B cell (primary cell): ENCODE data around the gene SGSH. TPM values are rescaled to one million over a fixed set of nuclear protein-coding genes. Genes with fewer than 3 reads are reported as not detected.

ENCODE experiments used
- ATAC-seq: fragments of 200-7000 bp; cut with Tn5 transposase; one replicate; pipeline ENCODE4 v1.10.0; 2021; ENCODE audit warnings: low read depth, mild to moderate bottlenecking, moderate number of reproducible peaks, moderate library complexity
- CTCF ChIA-PET: fragments of 350-600 bp; sonication (Branson Sonifier 250); formaldehyde crosslinking; loops from one replicate; lab custom pipeline; 2021; ENCODE audit warnings: antibody characterized with exemption, inconsistent platforms; lab: Charles Lee
- POLR2A ChIA-PET: fragments of 350-600 bp; sonication (Branson Sonifier 250); formaldehyde crosslinking; loops from one replicate; lab custom pipeline; 2021; ENCODE audit warnings: antibody characterized with exemption; lab: Charles Lee
- DNase-seq: peaks from one replicate; pipeline ENCODE4 v3.0.0; 2013
- H2AFZ ChIP-seq: 2 replicates; pipeline ENCODE4 v1.6.1; 2012; ENCODE audit warnings: mild to moderate bottlenecking, low read depth, low read length; ENCODE audit not compliant: insufficient read depth, poor library complexity, severe bottlenecking
- H3K27ac ChIP-seq, 2 donors: 1 replicate in 1 of 2; 2 replicates in 1 of 2; pipeline ENCODE4 v1.5.1; 2012 to 2013; ENCODE audit warnings: low read length in 2 of 2, mild to moderate bottlenecking in 2 of 2, moderate library complexity in 1 of 2
- H3K27me3 ChIP-seq, 4 experiments: fragments of 200-600 bp in 1 of 4; sonication (generic) in 1 of 4; replicated peaks in 1 of 4; 1 replicate in 2 of 4; 2 replicates in 2 of 4; pipeline versions ENCODE4 v1.6.1 to v1.7.0; 2013 to 2016; ENCODE audit warnings: low read length in 3 of 4, mild to moderate bottlenecking in 2 of 4, mixed read lengths in 1 of 4, moderate library complexity in 1 of 4; ENCODE audit not compliant: insufficient read depth in 4 of 4, control insufficient read depth in 3 of 4; ENCODE audit errors: control extremely low read depth in 1 of 4
- H3K36me3 ChIP-seq, 2 experiments: replicated peaks in 1 of 2; 1 replicate in 1 of 2; 2 replicates in 1 of 2; pipeline versions ENCODE4 v1.6.1 to v1.7.1; 2013; ENCODE audit warnings: low read length in 1 of 2; ENCODE audit not compliant: insufficient read depth in 2 of 2, control insufficient read depth in 1 of 2; ENCODE audit errors: control extremely low read depth in 1 of 2, extremely low read depth in 1 of 2
- H3K4me1 ChIP-seq, 2 donors: fragments of 200-600 bp in 1 of 2; sonication (generic) in 1 of 2; 1 replicate in 1 of 2; 2 replicates in 1 of 2; pipeline versions ENCODE4 v1.5.1 to v1.6.1; 2013 to 2017; ENCODE audit warnings: low read length in 2 of 2; ENCODE audit not compliant: control insufficient read depth in 2 of 2, insufficient read depth in 2 of 2
- H3K4me2 ChIP-seq: replicated peaks from 2 replicates; pipeline ENCODE3; 2012; ENCODE audit warnings: mild to moderate bottlenecking, low read depth, low read length; ENCODE audit not compliant: poor library complexity, severe bottlenecking
- H3K4me3 ChIP-seq, 5 experiments: fragments of 200-600 bp in 1 of 5; sonication (generic) in 1 of 5; 1 replicate in 3 of 5; 2 replicates in 2 of 5; pipeline versions ENCODE4 v1.5.1 to v1.7.0; 2011 to 2016; ENCODE audit warnings: low read length in 4 of 5, mild to moderate bottlenecking in 4 of 5, low read depth in 2 of 5, control low read depth in 1 of 5, moderate library complexity in 1 of 5; ENCODE audit not compliant: insufficient read depth in 1 of 5; ENCODE audit errors: control extremely low read depth in 1 of 5, extremely low read depth in 1 of 5
- H3K79me2 ChIP-seq: fragments of 200-600 bp; sonication (generic); one replicate; pipeline ENCODE4 v1.6.0; 2016; ENCODE audit warnings: low read length; ENCODE audit not compliant: control insufficient read depth, insufficient read depth
- H3K9ac ChIP-seq: fragments of 200-600 bp; sonication (generic); 2 replicates; pipeline ENCODE4 v1.6.1; 2017; ENCODE audit warnings: mild to moderate bottlenecking, low read length, moderate library complexity
- H3K9me3 ChIP-seq, 3 donors: one replicate each; pipeline versions ENCODE4 v1.6.1 to v1.7.1; 2013; ENCODE audit warnings: low read length in 2 of 3; ENCODE audit not compliant: control insufficient read depth in 2 of 3, insufficient read depth in 1 of 3; ENCODE audit errors: control extremely low read depth in 1 of 3
- H4K20me1 ChIP-seq: 2 replicates; pipeline ENCODE4 v1.6.0; 2012; ENCODE audit warnings: mild to moderate bottlenecking, low read length; ENCODE audit not compliant: insufficient read depth, control insufficient read depth, poor library complexity, severe bottlenecking
- H3K27ac Mint-ChIP-seq: one replicate; pipeline ENCODE4 v1.8.0; 2021; ENCODE audit warnings: mixed read lengths
- H3K27me3 Mint-ChIP-seq: one replicate; pipeline ENCODE4 v1.8.0; 2021; ENCODE audit warnings: mixed read lengths
- H3K4me1 Mint-ChIP-seq: one replicate; pipeline ENCODE4 v1.8.0; 2021; ENCODE audit warnings: mixed read lengths
- H3K4me3 Mint-ChIP-seq: one replicate; pipeline ENCODE4 v1.8.0; 2021; ENCODE audit warnings: mixed read lengths
- H3K9me3 Mint-ChIP-seq: one replicate; pipeline ENCODE4 v1.8.0; 2022; ENCODE audit warnings: mixed read lengths; ENCODE audit not compliant: insufficient read depth
- EZH2 ChIP-seq: IDR thresholded peaks from 2 replicates; pipeline ENCODE4 v1.6.1; 2012; ENCODE audit warnings: borderline replicate concordance, low read depth, mild to moderate bottlenecking, moderate library complexity, low read length; ENCODE audit not compliant: insufficient read depth, poor library complexity, severe bottlenecking
- WGBS: methylation state at CpG from one replicate; pipeline ENCODE4 v1.1.5; 2013; ENCODE audit warnings: missing lambda C conversion rate; ENCODE audit not compliant: insufficient coverage; 5-methylcytosine and 5-hydroxymethylcytosine counted together
- intact Hi-C: fragments of 100-400 bp; cut with micrococcal nuclease; formaldehyde crosslinking; loops from one replicate; pipeline ENCODE4 v1.10.0; 2022
- polyA plus RNA-seq: library from polyadenylated mRNA; depleted of rRNA; stranded (reverse); fragments of >200 nt; gene quantifications from 2 replicates; pipeline ENCODE4 v1.2.3, GENCODE V29; 2012
- total RNA-seq, 2 donors: library from RNA; stranded (reverse); fragments of 120-200 nt in 1 of 2; gene quantifications; 1 replicate in 1 of 2; 2 replicates in 1 of 2; pipeline versions ENCODE4 v1.2.3 to v1.2.4, GENCODE V29; 2013 to 2022
- TF ChIP-seq, protein P1 (sequence below): fragments of 200-600 bp; IDR thresholded peaks from one replicate; pipeline ENCODE4 v1.8.0; 2022; ENCODE audit warnings: antibody characterized with exemption, mild to moderate bottlenecking

The SGSH gene
- total and polyA plus RNA-seq, 2 donors (not counting 1 experiment from before 2014, with no cell fraction given), result 44.5 to 83.7 TPM

DNA sequence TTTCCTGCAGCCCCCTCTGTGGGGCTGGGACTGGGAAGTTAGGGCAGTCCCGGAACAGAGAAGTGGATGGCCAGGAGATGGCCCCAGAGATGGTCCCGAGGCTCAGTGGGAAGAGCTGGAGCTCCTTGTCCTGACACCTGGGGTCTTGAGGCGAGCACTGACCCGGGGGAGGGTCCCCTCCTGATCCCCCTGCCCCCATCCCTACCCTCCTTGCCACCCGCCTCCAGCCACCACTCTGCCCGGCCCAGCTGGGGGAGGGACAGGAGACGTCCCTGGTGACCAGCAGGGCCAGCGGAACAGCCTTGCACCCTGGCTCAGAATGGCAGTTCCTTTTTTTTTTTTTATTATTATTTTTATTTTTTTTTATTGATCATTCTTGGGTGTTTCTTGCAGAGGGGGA is 26.6 kb upstream of the SGSH start:
- ATAC-seq (no peak), DNase-seq (no peak)
- no peak overlapping the region for H3K27ac Mint-ChIP-seq
- intact Hi-C loops, result no loop called here
- H3K27ac ChIP-seq, result no peak overlapping the region
- H3K79me2 ChIP-seq, result no peaks in the 10 kb centered on the region
- POLR2A ChIA-PET, result no interaction called here
- H3K27me3 Mint-ChIP-seq, result no peaks in the 10 kb centered on the region
- no peaks in the 10 kb centered on the region for H3K9me3 Mint-ChIP-seq
- WGBS, result 93% methylated on average over 4 of the region's 8 CpGs
- H3K4me1 ChIP-seq, result no peaks in the 10 kb centered on the region
- no peaks in the 10 kb centered on the region for H4K20me1 ChIP-seq
- no peak overlapping the region for H2AFZ ChIP-seq
- H3K9me3 ChIP-seq, result peaks cover 0 to 3% (median 0%) of the 10 kb centered on the region in 3 donors
- H3K9ac ChIP-seq, result no peak overlapping the region
- H3K36me3 ChIP-seq, result no peaks in the 10 kb centered on the region
- H3K4me3 ChIP-seq, result no peak overlapping the region
- no peak overlapping the region for H3K4me2 ChIP-seq
- H3K4me1 Mint-ChIP-seq, result no peaks in the 10 kb centered on the region
- no peak overlapping the region for H3K4me3 Mint-ChIP-seq
- TF ChIP-seq EZH2, result no peak
- TF ChIP-seq, protein P1, sequence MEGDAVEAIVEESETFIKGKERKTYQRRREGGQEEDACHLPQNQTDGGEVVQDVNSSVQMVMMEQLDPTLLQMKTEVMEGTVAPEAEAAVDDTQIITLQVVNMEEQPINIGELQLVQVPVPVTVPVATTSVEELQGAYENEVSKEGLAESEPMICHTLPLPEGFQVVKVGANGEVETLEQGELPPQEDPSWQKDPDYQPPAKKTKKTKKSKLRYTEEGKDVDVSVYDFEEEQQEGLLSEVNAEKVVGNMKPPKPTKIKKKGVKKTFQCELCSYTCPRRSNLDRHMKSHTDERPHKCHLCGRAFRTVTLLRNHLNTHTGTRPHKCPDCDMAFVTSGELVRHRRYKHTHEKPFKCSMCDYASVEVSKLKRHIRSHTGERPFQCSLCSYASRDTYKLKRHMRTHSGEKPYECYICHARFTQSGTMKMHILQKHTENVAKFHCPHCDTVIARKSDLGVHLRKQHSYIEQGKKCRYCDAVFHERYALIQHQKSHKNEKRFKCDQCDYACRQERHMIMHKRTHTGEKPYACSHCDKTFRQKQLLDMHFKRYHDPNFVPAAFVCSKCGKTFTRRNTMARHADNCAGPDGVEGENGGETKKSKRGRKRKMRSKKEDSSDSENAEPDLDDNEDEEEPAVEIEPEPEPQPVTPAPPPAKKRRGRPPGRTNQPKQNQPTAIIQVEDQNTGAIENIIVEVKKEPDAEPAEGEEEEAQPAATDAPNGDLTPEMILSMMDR, result no peak
- CTCF ChIA-PET, result no interaction called here
- no peaks in the 10 kb centered on the region for H3K27me3 ChIP-seq

DNA sequence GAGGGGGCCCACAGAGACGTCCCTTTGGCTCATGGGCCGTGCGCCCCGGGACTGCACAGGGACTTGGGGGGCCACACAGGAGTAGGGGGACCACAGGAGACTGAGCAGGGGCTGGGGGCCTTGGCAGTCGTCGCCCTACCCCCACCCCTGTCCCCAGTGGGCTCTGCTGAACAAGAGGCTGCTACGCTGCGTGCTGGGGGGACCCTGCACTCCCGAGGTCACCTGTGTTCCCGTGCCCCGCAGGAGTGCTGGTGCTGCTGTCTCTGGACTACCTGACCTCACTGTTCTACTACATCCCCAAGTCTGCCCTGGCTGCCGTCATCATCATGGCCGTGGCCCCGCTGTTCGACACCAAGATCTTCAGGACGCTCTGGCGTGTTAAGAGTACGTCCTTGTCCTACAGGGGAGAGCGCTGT is 26.1 kb upstream of the SGSH start:
- ChIA-PET CTCF (no interaction called here), POLR2A (no interaction called here)
- Mint-ChIP-seq H3K4me3 (no peak overlapping the region), H3K27me3 (no peaks in the 10 kb centered on the region), H3K4me1 (no peaks in the 10 kb centered on the region), H3K27ac (no peak overlapping the region), H3K9me3 (no peaks in the 10 kb centered on the region)
- H3K4me2 ChIP-seq, result no peak overlapping the region
- WGBS, result 95% methylated on average over 19 of the region's 19 CpGs
- peaks cover 0 to 3% (median 0%) of the 10 kb centered on the region in 3 donors for H3K9me3 ChIP-seq
- H4K20me1 ChIP-seq, result no peaks in the 10 kb centered on the region
- TF ChIP-seq EZH2, result no peak
- TF ChIP-seq, protein P1, result no peak
- intact Hi-C loops, result no loop called here
- H2AFZ ChIP-seq, result no peak overlapping the region
- DNase-seq (no peak), ATAC-seq (no peak)
- no peaks in the 10 kb centered on the region for H3K4me1 ChIP-seq
- H3K27ac ChIP-seq, result no peak overlapping the region
- no peaks in the 10 kb centered on the region for H3K36me3 ChIP-seq
- H3K4me3 ChIP-seq, result no peak overlapping the region
- H3K79me2 ChIP-seq, result no peaks in the 10 kb centered on the region
- no peak overlapping the region for H3K9ac ChIP-seq
- H3K27me3 ChIP-seq, result no peaks in the 10 kb centered on the region
